HG03095 (cell line): Measurements from ENCODE around the gene ZNF474.
"Not testable (repeated sequence)": the region's sequence is repeated elsewhere in the genome, so short reads cannot be mapped to it uniquely, and the experiment has no call there.

Source experiments
- ATAC-seq: cut with Tn5 transposase; IDR thresholded peaks from one replicate; pipeline ENCODE4 v1.9.1; 2021; ENCODE audit warnings: moderate library complexity; ENCODE audit not compliant: unreplicated experiment

ZNF474 gene

DNA sequence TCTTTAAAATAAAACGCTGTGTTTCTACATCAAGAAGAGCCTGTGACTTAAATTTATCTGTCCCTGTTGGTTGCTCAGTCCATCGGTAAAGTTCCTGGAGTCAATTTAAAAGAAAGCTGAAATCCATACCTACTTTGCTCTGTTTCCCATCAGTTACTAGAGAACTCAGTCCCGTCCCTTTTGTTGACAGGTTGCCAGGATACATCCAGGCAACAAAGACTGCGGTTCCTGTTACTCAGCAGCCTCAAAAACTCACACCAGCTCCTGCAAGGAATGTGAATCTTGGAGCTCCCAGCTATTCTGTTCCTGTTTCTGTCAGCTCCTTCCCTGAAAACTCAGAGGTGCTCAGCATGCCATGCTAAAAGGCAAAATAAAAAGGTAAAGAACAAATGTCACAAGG, at the start of gene ZNF474:
ZNF474 (plus strand) TSS at position 241 of the 400 bp plus-strand sequence. CDS start 22,445 bp downstream, outside the sequence.
- ATAC-seq = no peak

DNA sequence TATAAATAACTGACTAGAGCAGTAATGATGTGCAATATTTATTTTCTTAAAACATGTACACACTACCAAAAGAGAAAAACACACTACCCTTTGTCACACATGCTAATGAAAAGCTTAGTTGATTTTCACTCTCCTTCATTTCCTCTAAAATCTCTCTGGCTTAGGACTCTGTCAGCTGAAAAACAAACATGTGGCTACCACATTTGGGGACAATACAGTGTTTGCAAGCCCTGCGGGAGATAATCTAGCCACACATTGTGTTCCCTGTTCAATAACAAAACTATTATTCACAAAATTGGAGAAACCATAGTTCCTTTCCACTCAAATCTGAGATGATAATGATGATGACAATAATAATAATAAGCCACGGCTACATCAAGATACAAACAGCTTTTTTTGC, 47.8 kb upstream of the ZNF474 start:
- no peak for ATAC-seq

DNA sequence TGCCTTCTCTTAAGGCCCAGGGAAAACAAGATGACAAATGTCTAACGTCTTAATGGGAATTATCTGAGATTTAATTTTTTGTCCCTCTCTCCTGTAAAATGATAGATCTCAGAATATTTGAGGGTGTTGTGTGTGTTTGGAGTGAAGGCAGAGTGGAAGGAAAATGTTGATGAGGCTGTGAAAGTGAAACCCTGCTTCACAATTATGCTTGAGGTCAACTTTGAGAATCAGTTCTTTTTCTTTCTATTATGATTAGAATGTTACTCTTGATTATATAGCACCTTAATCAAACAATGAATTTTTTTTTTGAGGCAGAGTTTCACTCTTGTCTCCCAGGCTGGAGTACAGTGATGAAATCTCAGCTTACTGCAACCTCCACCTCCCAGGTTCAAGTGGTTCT, 45.8 kb upstream of the ZNF474 start:
- ATAC-seq = no peak

- ATAC-seq = no peak
These were observed 44.3 kb upstream of the ZNF474 start for GRCh38 chr5:122085041-122085440.

DNA sequence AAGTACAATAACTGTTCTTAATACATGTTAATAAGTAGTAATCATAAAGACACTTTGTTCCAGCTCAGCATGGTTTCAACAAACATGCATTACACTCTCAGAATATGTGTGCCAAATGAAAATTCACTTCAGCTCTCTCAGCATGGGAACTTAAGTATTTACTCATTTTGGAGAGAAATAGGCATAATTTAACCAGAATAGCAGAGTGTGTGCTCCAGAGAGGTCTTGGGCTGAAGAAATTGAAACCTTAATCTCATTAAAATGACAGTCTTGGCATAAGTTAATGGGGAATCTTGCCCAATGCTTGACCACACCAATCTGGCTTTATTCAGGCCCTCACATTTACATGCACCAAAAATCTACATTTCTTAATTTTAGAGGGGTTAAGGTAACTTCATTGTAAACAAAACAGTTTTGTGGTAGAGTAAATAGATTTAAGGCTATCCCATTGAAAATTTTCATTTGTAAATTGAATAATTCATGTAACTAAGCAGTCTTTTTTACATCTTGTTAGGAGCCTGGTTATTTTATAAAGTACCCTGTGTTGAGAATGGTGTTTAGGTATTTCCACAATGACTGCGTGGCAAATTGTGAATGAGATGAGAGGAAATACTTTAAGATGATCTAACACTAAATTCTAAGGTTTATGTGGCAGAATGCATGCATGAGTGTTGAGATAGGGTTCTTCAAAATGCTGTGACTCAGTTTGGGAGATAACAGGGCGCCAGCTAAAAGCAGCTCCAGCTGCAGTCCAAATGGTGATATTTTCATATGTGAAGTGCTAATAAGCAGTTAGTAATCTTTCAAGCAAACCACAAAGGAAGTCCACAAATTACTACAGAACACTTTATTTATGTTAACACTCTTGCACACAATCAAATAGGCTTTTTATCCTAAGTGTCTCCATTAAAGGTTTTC, 40.0 kb upstream of the ZNF474 start:
- no peak for ATAC-seq

DNA sequence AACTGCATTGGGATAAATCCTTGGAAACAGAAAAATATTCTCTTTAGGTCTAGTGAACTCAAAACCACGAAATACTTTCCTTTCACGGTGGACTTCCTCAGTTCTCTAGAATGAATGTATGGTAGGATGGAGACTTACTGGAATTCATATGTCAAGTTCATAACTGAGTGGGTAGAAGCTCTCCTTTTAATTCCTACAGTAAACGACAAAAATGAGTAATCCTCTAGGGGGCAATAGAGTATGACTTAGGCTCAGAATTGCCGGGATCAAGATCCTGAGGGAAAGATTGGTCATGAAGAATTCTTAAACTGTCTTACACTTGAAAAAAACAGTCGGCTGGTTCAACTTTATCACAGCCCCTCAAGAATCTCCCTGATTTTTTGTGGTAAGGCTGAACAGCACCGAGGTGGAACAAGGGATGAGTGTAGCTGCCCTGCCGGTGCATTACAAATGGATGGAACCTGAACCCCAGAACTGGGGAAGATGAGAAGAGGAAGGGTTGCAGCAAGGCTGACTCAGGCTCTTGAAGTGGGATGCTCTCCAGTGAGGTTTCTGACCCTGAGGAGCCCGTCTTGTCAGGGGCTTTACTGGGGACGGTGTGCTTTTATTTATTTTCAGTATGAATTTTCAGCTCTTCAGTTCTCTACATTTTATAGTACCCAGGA, 37.3 kb upstream of the ZNF474 start:
- ATAC-seq = no peak

DNA sequence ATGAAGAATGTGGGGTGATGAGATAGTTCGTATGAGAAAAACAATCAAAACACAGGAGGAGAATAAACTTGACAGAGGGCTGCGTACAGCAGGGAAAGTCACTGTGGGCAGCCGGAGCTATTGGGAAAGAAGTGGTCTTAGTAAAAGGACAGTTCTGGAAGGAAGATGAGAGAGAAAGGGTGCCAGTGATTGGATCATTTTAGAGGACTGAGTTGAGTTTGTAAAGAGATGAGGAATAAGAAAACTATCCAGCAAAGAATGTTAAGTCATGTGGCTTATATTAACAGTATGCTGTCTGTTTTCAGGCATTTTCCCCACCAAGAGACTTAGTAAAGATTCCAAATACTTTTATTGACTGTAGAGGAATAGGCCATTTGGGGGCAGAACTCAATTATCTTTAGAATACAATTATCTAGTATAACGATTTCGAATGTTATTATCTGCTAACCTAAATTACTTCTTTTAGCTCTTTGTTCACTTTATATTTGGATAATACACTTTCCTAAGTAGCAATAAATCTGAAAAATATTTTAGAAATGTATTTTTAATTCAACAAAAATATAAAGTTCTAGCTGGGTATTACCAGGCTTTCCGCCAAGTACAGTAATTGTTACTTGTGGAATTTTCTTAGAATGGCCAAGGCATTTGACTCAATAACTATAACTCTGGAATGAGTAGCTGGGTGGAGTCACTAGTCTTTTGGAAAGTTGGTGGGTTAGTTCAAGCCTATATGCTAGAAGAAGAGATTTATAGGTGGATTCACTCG, 35.7 kb upstream of the ZNF474 start:
- no peak for ATAC-seq

DNA sequence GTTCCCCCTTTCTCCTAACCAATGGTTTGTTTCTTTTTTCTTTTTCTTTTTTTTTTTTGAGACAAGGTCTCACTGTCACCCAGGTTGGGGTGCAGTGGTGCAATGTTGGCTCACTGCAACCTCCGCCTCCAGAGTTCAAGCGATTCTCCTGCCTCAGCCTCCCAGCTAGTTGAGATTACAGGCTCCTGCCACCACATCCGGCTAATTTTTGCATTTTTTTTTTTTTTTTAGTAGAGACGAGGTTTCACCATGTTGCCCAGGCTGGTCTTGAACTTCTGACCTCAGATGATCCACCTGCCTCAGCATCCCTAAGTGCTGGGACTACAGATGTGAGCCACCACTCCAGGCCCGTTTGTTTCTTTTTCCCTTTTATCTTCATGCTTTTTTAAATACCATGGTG, 35.1 kb upstream of the ZNF474 start:
- ATAC-seq = not testable (repeated sequence)

- ATAC-seq = no peak
These were observed 34.2 kb upstream of the ZNF474 start for GRCh38 chr5:122095158-122095557.

GRCh38 chr5:122097391-122097790, 32.0 kb upstream of the ZNF474 start:
- no peak for ATAC-seq

- ATAC-seq = no peak
These were observed 30.1 kb upstream of the ZNF474 start for GRCh38 chr5:122099060-122099790.

GRCh38 chr5:122101636-122102285, 27.6 kb upstream of the ZNF474 start:
- peak; percentile 63 for ATAC-seq

DNA sequence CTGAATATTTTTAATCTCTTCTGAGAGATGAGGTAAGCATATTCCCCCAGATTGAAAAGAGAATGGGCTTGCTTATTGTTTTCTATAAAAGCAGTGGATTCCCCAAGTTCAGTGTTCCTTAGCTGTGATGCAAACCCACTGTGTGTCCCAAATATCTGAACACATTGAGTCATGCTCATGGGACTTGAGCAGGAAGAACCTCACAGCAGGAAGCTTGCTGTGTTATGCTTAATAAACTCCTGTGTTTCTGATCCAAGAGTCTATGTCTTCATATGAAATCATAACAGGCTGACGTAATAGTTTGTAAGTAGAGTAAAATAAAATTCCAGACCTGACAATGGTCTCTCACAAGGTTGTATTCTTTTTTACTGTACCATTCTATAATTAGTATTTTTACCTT, 26.5 kb upstream of the ZNF474 start:
- ATAC-seq = no peak

- ATAC-seq = no peak
These were observed 23.4 kb upstream of the ZNF474 start for GRCh38 chr5:122105909-122106308.

- ATAC-seq = no peak
These were observed 22.3 kb upstream of the ZNF474 start for GRCh38 chr5:122107016-122107415.

DNA sequence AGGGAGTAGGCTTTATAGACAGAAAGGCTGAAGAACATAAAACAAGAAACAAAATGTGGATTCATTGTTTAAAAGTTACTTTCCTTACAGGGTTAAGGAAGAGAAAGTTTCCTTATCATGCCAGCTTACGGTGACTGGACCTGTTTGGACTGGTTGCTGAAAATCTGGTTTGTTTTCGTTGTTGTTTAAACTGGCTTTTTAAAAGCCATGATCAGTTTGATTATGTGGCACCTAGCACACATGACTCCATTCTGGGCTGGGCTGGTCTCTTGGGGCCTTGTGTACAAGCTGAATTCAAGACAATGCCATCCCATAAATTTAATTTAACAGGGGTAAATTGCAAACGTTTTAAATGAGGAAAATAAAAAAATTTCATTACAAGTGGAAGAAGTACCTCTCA, 18.4 kb upstream of the ZNF474 start:
- ATAC-seq = no peak

GRCh38 chr5:122111460-122111859, 17.9 kb upstream of the ZNF474 start:
- no peak for ATAC-seq

GRCh38 chr5:122112063-122112462, 17.3 kb upstream of the ZNF474 start:
- no peak for ATAC-seq

DNA sequence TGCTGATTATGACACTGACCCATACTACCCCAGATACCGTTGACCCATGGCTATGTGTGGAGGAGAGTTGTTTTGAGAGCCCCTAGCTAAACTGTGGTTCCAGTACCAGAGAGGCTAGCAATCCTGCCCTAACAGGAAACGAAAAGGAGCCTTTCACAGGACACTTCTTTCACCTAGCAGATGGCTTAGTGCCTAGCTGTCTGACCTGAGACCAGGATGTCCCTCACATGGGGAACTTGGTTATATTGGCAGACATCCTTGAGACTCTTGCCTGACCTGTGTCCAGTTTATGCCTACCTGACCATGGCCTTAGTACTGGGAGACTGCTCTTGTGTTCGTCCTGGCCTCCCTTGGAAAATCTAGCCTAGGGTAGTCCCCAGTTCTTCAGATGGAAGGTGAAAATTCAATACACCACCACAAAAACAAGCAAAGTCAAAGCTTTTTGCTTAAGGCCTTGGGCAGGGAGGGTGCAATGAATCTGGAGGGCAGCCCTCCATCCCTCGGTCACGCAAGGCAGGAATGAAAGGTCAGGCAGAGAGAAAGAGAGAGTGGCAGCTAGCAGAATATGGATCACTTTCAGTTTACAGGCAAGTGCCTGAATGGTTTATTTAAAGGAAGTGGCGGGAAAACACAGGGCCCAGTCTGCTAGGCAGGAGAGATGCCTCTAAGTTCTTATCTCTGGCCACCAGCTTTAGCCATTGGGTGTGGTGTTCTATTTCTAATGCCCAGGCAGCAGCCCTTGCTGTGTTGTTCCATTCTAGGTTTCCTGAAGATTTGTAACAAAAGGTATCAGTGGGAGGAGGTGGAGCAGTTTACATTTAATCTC, 16.4 kb upstream of the ZNF474 start:
- ATAC-seq = no peak
